Measurements from ENCODE around the gene CCDC167. TPM values are rescaled to one million over a fixed set of nuclear protein-coding genes. Genes with fewer than 3 reads are reported as not detected.

CCDC167 gene
- total RNA-seq, 1 donor from 2014 or later, result 24.0 TPM

DNA sequence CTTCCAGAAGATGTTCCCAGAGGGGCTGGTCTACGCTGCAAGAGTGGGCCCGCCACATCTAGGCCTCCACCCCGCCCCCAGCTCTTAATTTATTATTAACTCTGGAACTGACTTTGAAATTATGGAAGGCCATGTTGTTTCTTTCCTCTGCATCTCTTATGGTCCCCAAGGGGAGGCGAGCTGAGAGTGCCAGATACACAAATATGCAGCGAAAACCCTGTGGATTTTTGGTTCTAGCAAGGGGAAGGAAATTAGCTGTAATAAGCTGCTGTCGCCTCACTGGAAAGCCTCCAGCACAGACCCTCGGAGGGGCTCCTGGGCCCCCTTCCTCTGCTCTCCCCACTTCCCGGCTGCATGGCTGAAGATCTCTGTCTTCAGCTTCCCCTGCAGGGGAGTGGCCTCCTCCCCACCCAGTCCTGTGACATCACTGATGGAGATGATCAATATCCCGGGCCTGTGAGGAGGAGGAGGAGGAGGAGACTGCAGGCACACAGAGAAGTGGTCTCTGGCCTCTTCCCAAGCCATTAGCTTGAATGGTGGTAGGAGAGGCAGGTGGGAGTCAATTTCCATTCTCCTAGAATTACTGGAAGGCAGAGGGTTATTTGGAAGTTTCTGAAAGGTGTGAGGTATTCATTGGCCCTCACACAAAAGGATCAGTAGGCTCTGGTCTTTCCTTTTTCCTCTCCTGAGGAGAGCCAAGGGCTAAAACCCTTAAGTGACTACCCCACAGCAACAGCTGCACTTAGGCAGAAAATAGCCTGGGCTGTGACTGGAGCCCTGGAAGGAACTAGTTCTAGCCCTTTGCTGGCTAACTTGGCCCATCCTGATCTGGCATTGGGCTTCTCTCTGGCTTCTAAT, 39.7 kb upstream of the CCDC167 start:
- FAIRE-seq, result no peak
- H3K27me3 Mint-ChIP-seq (ENCODE audit: low read depth, unreplicated experiment), result peaks cover 64% of the 10 kb centered on the region
- H3K27ac ChIP-seq (ENCODE audit: low read depth, low read length), result no peak overlapping the region

DNA sequence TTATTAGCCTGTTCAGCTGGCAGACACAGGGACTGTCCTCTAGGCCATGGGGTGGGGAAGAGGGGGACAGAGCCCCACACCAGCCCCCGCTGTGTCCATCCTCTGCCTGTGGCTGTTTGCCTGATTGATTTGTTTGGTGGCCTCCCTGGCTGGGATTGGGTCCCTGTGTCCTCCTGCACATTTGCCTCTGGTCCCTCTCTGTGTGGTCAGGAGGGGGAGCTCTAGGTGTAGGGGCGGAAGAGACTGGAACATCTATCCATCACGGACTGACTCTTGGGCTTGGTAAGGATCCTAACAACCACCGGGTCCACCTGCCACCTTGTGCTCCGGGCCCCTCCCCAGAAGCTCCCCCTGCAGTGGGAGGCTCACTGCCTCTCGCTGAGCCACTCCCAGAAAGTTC, 38.4 kb upstream of the CCDC167 start:
- Mint-ChIP-seq H3K36me3 (ENCODE audit: low read depth, unreplicated experiment) (no peaks in the 10 kb centered on the region), H3K27me3 (ENCODE audit: low read depth, unreplicated experiment) (peaks cover 72% of the 10 kb centered on the region), H3K4me3 (ENCODE audit: unreplicated experiment) (no peak overlapping the region), H3K9me3 (ENCODE audit: unreplicated experiment) (no peaks in the 10 kb centered on the region), H3K27ac (ENCODE audit: unreplicated experiment) (no peak overlapping the region), H3K4me1 (ENCODE audit: low read depth, unreplicated experiment) (peaks cover 3% of the 10 kb centered on the region)
- H4K20me1 ChIP-seq (ENCODE audit: insufficient read depth, low read length), result no peaks in the 10 kb centered on the region
- H2AFZ ChIP-seq (ENCODE audit: low read depth, low read length), result no peak overlapping the region
- H3K36me3 ChIP-seq (ENCODE audit: insufficient read depth, low read length), result no peaks in the 10 kb centered on the region
- H3K4me2 ChIP-seq (ENCODE audit: low read length), result no peak overlapping the region
- DNase-seq (ENCODE audit: low read depth) (no peak), FAIRE-seq (no peak)
- H3K27me3 ChIP-seq (ENCODE audit: insufficient read depth, low read length), result peaks cover 14% of the 10 kb centered on the region
- TF ChIP-seq EZH2 (IDR thresholded peaks at IDR 0.05; ENCODE audit: insufficient read depth, low read length), result no peak
- TF ChIP-seq, protein P1, sequence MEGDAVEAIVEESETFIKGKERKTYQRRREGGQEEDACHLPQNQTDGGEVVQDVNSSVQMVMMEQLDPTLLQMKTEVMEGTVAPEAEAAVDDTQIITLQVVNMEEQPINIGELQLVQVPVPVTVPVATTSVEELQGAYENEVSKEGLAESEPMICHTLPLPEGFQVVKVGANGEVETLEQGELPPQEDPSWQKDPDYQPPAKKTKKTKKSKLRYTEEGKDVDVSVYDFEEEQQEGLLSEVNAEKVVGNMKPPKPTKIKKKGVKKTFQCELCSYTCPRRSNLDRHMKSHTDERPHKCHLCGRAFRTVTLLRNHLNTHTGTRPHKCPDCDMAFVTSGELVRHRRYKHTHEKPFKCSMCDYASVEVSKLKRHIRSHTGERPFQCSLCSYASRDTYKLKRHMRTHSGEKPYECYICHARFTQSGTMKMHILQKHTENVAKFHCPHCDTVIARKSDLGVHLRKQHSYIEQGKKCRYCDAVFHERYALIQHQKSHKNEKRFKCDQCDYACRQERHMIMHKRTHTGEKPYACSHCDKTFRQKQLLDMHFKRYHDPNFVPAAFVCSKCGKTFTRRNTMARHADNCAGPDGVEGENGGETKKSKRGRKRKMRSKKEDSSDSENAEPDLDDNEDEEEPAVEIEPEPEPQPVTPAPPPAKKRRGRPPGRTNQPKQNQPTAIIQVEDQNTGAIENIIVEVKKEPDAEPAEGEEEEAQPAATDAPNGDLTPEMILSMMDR (IDR thresholded peaks at IDR 0.05; ENCODE audit: insufficient read depth, low read depth, low read length), result no peak
- no peak overlapping the region for H3K4me3 ChIP-seq (ENCODE audit: insufficient read depth, low read depth, low read length)
- H3K79me2 ChIP-seq (ENCODE audit: insufficient read depth, low read length), result no peaks in the 10 kb centered on the region
- H3K27ac ChIP-seq (ENCODE audit: low read depth, low read length), result no peak overlapping the region
- no peak overlapping the region for H3K9ac ChIP-seq (ENCODE audit: low read length)
- peaks cover 17% of the 10 kb centered on the region for H3K4me1 ChIP-seq (ENCODE audit: insufficient read depth, low read length)
- no peaks in the 10 kb centered on the region for H3K9me3 ChIP-seq (ENCODE audit: insufficient read depth, low read depth, low read length)

More for the DNA sequence above, 39.7 kb upstream of the CCDC167 start:
- Histone ChIP-seq H3K4me1 (ENCODE audit: insufficient read depth, low read length) (peaks cover 17% of the 10 kb centered on the region), H3K9ac (ENCODE audit: low read length) (no peak overlapping the region), H4K20me1 (ENCODE audit: insufficient read depth, low read length) (no peaks in the 10 kb centered on the region), H3K9me3 (ENCODE audit: insufficient read depth, low read depth, low read length) (no peaks in the 10 kb centered on the region), H3K36me3 (ENCODE audit: insufficient read depth, low read length) (no peaks in the 10 kb centered on the region), H2AFZ (ENCODE audit: low read depth, low read length) (no peak overlapping the region), H3K27me3 (ENCODE audit: insufficient read depth, low read length) (peaks cover 14% of the 10 kb centered on the region), H3K79me2 (ENCODE audit: insufficient read depth, low read length) (no peaks in the 10 kb centered on the region), H3K4me2 (ENCODE audit: low read length) (no peak overlapping the region), H3K4me3 (ENCODE audit: insufficient read depth, low read depth, low read length) (no peak overlapping the region)
- no peaks in the 10 kb centered on the region for H3K9me3 Mint-ChIP-seq (ENCODE audit: unreplicated experiment)
- peaks cover 3% of the 10 kb centered on the region for H3K4me1 Mint-ChIP-seq (ENCODE audit: low read depth, unreplicated experiment)
- no peak overlapping the region for H3K27ac Mint-ChIP-seq (ENCODE audit: unreplicated experiment)
- TF ChIP-seq, protein P1 (IDR thresholded peaks at IDR 0.05; ENCODE audit: insufficient read depth, low read depth, low read length), result no peak
- no peak for TF ChIP-seq EZH2 (IDR thresholded peaks at IDR 0.05; ENCODE audit: insufficient read depth, low read length)
- no peak for DNase-seq (ENCODE audit: low read depth)
- H3K4me3 Mint-ChIP-seq (ENCODE audit: unreplicated experiment), result no peak overlapping the region
- no peaks in the 10 kb centered on the region for H3K36me3 Mint-ChIP-seq (ENCODE audit: low read depth, unreplicated experiment)

DNA sequence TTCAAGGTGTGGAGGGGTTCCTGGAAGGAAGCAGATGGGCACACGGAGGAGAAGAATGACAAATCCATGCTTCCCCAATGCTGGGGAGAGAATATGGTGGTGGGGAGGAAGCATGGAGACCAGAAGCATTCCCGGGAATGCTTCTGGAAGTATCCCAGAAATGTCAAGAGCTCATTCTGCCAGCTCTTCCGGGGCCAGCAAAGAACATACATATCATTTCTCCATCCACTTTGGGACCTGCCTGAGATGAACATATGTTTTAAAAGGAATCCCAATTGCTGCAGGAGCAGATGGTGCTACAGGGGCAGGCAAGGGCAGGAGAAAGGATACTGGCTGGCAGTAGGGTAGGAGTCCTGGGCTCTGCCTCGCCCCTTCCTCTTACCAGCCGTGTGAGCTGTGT, 37.9 kb upstream of the CCDC167 start:
- Histone ChIP-seq H3K4me3 (ENCODE audit: insufficient read depth, low read depth, low read length) (no peak overlapping the region), H4K20me1 (ENCODE audit: insufficient read depth, low read length) (no peaks in the 10 kb centered on the region), H3K4me1 (ENCODE audit: insufficient read depth, low read length) (peaks cover 17% of the 10 kb centered on the region), H3K4me2 (ENCODE audit: low read length) (no peak overlapping the region), H3K36me3 (ENCODE audit: insufficient read depth, low read length) (no peaks in the 10 kb centered on the region), H2AFZ (ENCODE audit: low read depth, low read length) (no peak overlapping the region), H3K9me3 (ENCODE audit: insufficient read depth, low read depth, low read length) (no peaks in the 10 kb centered on the region), H3K27me3 (ENCODE audit: insufficient read depth, low read length) (peaks cover 14% of the 10 kb centered on the region), H3K9ac (ENCODE audit: low read length) (no peak overlapping the region), H3K79me2 (ENCODE audit: insufficient read depth, low read length) (no peaks in the 10 kb centered on the region), H3K27ac (ENCODE audit: low read depth, low read length) (no peak overlapping the region)
- no peak overlapping the region for H3K4me3 Mint-ChIP-seq (ENCODE audit: unreplicated experiment)
- no peaks in the 10 kb centered on the region for H3K9me3 Mint-ChIP-seq (ENCODE audit: unreplicated experiment)
- H3K27me3 Mint-ChIP-seq (ENCODE audit: low read depth, unreplicated experiment), result peaks cover 76% of the 10 kb centered on the region
- H3K27ac Mint-ChIP-seq (ENCODE audit: unreplicated experiment), result no peak overlapping the region
- peaks cover 3% of the 10 kb centered on the region for H3K4me1 Mint-ChIP-seq (ENCODE audit: low read depth, unreplicated experiment)
- FAIRE-seq (no peak), DNase-seq (ENCODE audit: low read depth) (no peak)
- H3K36me3 Mint-ChIP-seq (ENCODE audit: low read depth, unreplicated experiment), result no peaks in the 10 kb centered on the region
- no peak for TF ChIP-seq EZH2 (IDR thresholded peaks at IDR 0.05; ENCODE audit: insufficient read depth, low read length)
- TF ChIP-seq, protein P1 (IDR thresholded peaks at IDR 0.05; ENCODE audit: insufficient read depth, low read depth, low read length), result no peak
